Measurements from ENCODE around the gene CDKL5.

The CDKL5 gene

DNA sequence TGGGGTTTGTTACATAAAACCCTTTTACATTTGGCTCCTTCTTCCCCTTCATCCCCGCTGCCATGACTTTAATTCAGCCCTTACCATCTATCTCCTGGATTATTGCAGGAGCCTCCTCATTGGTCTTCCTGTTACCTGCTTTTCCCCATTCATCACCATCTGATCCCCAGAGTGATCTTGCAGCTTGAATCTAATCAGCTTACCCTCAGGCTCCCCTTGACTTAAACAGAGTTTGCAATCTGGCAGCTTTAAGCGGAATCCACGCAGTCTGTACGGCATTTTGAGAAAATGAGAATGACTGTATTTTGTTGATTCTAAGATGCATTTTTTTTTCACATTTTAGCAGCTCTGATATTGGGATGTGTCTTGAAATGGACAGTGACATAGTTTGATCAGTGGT lies 267.1 kb downstream of the CDKL5 start:
- no peak for DNase-seq

DNA sequence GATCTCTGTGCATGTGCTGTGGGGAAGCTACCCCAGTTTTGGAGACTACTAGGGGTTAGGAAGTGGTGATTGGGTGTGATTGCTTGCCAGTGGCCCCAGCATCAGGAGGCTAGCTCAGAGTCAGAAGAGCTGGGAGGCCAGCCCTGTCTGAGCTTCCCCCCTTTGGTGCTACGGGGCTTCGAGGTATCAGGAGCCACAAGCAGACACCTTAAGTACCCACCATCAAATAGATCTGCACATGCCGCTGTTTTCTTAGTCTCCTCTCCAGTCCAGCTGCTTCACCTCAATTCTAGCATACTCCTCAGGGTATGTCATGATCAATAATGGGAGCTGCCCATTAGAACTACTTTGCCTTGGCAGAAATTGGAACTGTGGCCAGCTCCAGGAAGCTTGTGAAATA lies 271.2 kb downstream of the CDKL5 start:
- DNase-seq: no peak

DNA sequence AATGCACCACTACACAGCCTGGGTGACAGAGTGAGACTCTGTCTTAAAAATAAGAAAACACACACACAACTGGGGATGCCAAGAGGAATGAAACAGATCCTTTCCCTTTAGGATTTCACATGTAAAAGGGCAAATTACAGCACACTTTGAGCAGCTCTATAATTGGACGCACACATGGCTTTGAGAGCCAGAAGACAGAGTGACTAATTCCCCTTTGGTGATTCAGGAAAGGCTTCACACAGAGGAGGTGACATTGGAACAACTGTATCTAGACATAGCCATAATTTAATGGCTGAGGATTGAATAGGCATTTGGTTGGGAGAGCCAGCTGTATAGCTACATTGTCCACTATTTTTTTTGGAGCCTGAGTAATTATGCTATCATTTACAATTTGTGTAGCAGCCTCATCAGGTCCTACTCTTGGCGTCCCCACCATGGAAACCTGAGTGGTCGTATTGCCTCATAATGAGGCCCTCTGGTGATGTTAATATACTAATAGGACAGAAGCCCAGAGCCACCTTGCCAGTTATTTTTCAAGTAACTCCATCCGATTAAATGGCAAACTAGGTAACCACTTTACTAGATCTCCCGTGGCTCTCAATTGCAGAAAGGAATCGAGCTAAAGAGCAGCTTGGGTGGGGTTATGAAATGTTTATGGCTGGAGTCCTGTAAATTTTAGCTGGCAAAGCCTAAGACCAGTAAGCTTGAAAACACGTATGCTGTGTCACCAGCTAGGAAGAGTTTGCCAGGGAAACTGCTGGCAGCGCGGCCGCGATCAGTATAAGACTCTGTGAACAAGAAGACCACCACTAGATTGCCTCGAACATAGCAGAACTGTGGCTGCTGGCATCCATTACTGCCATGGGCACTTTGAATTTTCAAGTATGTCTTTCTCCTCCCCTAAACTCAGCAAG lies 273.6 kb downstream of the CDKL5 start:
- no peak for DNase-seq

DNA sequence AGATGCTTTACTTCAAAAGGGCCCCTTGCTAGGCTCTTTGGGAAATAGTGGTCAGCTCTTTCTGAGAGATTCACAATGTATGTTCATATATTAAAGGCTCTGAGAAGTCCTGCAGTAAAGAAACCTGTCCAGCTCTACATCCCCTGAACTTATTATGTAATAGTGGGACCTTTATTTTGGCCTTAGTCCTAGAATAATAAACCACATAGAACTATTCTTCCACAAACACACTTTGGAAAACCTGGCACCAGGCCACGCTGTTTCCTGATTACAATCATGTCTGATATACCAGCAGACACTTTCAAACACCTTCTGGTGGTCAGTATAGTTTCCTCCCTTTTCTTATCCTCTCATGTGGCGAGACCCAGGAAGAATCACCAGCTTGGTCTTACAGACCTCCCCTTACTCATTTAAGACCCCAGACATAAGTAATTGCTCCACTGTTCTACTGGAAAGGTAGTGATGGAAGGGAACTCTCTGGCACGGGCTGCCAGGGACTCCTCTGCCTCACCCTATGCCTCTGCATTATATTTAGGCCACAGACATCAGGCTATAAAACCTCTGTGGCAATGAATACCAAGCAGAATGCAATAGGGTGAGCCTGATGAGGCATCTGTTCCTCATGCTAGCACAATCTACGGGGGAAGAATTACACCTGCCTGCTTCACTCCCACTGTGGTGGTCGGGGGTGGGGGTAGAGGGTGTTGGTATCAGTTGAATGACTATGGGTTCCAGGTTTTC lies 276.4 kb downstream of the CDKL5 start:
- DNase-seq: no peak

DNA sequence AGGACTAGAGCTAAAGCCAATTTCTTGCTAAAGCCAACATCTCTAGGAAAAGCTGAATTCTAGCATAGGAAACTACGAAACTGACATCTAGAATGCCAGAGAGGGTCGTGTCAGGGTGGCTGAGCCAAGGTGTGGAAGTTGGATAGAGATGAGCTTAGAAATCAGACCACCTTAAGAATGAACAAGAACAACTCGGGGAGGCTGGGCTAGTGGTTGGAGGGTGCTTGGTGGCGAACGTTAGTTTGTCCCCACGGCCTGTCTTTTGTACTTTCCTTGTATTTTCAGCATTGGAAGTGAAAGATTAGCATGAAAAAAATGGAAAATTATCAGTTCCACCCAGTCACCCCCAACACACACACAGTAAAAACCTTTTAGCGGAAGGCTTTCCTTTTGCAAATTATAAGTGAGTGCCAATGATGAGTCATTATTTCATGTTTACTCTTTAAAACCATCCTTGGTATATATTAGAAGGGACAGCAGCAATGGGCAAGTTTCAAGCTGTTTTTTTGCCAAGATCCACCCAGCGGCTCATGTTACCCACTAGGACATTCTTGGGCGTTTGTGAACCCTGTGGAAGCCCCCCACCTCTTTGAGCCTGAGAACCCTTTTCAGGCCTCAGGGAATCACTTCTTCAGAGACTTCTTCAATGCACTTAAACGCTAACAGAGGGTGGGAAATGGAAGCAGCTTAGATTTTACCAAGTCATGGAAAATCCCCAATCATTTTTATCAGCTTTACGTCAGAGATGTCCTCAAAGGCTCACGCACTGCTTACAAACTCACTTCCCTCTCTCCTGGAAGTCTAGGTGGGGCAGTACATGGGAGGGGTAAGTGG lies 277.2 kb downstream of the CDKL5 start:
- DNase-seq: no peak
